ENCODE measurements around the gene RAB36.

RAB36 gene

GRCh38 chr22:23108249-23109078 is 36.8 kb upstream of the RAB36 start:
- no peak for DNase-seq

- no peak for DNase-seq
These were observed 36.3 kb upstream of the RAB36 start for GRCh38 chr22:23109079-23109347.

- no peak for DNase-seq
These were observed 35.8 kb upstream of the RAB36 start for GRCh38 chr22:23109441-23109978.

- DNase-seq: no peak
These were observed 34.9 kb upstream of the RAB36 start for GRCh38 chr22:23110190-23110921.

GRCh38 chr22:23110922-23111527 is 34.3 kb upstream of the RAB36 start:
- DNase-seq: peak; percentile 49 to 81

GRCh38 chr22:23112472-23113012 is 32.7 kb upstream of the RAB36 start:
- no peak for DNase-seq

GRCh38 chr22:23113067-23113846 is 32.0 kb upstream of the RAB36 start:
- DNase-seq: peak; percentile 37 to 39

GRCh38 chr22:23113847-23114720 is 31.2 kb upstream of the RAB36 start:
- DNase-seq: no peak

- DNase-seq: no peak
These were observed 30.6 kb upstream of the RAB36 start for GRCh38 chr22:23114721-23115020.

GRCh38 chr22:23115369-23115768 is 29.9 kb upstream of the RAB36 start:
- no peak for DNase-seq

GRCh38 chr22:23115825-23116494 is 29.3 kb upstream of the RAB36 start:
- DNase-seq: no peak

- DNase-seq: no peak
These were observed 28.6 kb upstream of the RAB36 start for GRCh38 chr22:23116506-23117263.

GRCh38 chr22:23117275-23117674 is 28.0 kb upstream of the RAB36 start:
- DNase-seq: no peak

GRCh38 chr22:23117891-23118646 is 27.2 kb upstream of the RAB36 start:
- no peak for DNase-seq

GRCh38 chr22:23118647-23119493 is 26.4 kb upstream of the RAB36 start:
- DNase-seq: no peak

- DNase-seq: no peak
These were observed 25.5 kb upstream of the RAB36 start for GRCh38 chr22:23119494-23120414.

GRCh38 chr22:23120415-23120899 is 24.8 kb upstream of the RAB36 start:
- DNase-seq: no peak

All from NCI-H187 (cell line).